AG04450 (cell line): Measurements from ENCODE around the gene CLEC2D. TPM values are rescaled to one million over a fixed set of nuclear protein-coding genes. Genes with fewer than 3 reads are reported as not detected.

Experiments used
- CTCF ChIA-PET: fragments of 300-600, 350-600 bp; formaldehyde crosslinking; extraction: SDS; loops from one replicate; lab custom pipeline; 2022; ENCODE audit warnings: antibody characterized with exemption, inconsistent platforms; lab: Charles Lee
- POLR2A ChIA-PET: fragments of 350-600 bp; formaldehyde crosslinking; extraction: SDS; loops from one replicate; lab custom pipeline; 2021; ENCODE audit warnings: antibody characterized with exemption, inconsistent platforms; lab: Yijun Ruan, JAX
- DNase-seq: peaks from one replicate; pipeline ENCODE4 v3.0.0-alpha.2; 2011; ENCODE audit warnings: low read depth, low spot score
- H3K27ac ChIP-seq: one replicate; pipeline ENCODE4 v1.5.1; 2012; ENCODE audit warnings: low read depth, low read length, control low read depth
- H3K27me3 ChIP-seq: one replicate; pipeline ENCODE4 v1.6.0; 2012; ENCODE audit warnings: low read length; ENCODE audit not compliant: control insufficient read depth, insufficient read depth
- H3K4me3 ChIP-seq: 2 replicates; pipeline ENCODE4 v1.5.1; 2011; ENCODE audit warnings: mild to moderate bottlenecking, low read depth, low read length, control low read depth
- H3K9me3 ChIP-seq: 2 replicates; pipeline ENCODE4 v1.5.1; 2012; ENCODE audit warnings: low read length; ENCODE audit not compliant: control insufficient read depth, insufficient read depth
- polyA plus RNA-seq: library from polyadenylated mRNA; depleted of rRNA; stranded (reverse); fragments of >200 nt; gene quantifications from 2 replicates; pipeline ENCODE4 v1.2.3, GENCODE V29; 2011
- TF ChIP-seq, protein P1 (sequence below): IDR thresholded peaks from 2 replicates; pipeline ENCODE4 v1.5.1; 2011; ENCODE audit warnings: low read depth, low read length, control low read depth, inconsistent platforms

CLEC2D gene
- polyA plus RNA-seq, 1 experiment = 2.3 TPM

- no peak overlapping the region for H3K4me3 ChIP-seq
- ChIA-PET POLR2A (no interaction called here), CTCF (interaction anchor here (1.4 to 2.8 kb wide), 4 partner anchors 12 to 97 kb away, joined by 4 to 25 read pairs (median 4); no protein-coding TSS in a partner anchor)
- DNase-seq = no peak
- H3K27ac ChIP-seq = no peak overlapping the region
- TF ChIP-seq, protein P1, sequence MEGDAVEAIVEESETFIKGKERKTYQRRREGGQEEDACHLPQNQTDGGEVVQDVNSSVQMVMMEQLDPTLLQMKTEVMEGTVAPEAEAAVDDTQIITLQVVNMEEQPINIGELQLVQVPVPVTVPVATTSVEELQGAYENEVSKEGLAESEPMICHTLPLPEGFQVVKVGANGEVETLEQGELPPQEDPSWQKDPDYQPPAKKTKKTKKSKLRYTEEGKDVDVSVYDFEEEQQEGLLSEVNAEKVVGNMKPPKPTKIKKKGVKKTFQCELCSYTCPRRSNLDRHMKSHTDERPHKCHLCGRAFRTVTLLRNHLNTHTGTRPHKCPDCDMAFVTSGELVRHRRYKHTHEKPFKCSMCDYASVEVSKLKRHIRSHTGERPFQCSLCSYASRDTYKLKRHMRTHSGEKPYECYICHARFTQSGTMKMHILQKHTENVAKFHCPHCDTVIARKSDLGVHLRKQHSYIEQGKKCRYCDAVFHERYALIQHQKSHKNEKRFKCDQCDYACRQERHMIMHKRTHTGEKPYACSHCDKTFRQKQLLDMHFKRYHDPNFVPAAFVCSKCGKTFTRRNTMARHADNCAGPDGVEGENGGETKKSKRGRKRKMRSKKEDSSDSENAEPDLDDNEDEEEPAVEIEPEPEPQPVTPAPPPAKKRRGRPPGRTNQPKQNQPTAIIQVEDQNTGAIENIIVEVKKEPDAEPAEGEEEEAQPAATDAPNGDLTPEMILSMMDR = no peak
- H3K27me3 ChIP-seq = no peaks in the 10 kb centered on the region
- H3K9me3 ChIP-seq = no peaks in the 10 kb centered on the region
Observed at GRCh38 chr12:9730591-9730990, 61.1 kb downstream of the CLEC2D start.

DNA sequence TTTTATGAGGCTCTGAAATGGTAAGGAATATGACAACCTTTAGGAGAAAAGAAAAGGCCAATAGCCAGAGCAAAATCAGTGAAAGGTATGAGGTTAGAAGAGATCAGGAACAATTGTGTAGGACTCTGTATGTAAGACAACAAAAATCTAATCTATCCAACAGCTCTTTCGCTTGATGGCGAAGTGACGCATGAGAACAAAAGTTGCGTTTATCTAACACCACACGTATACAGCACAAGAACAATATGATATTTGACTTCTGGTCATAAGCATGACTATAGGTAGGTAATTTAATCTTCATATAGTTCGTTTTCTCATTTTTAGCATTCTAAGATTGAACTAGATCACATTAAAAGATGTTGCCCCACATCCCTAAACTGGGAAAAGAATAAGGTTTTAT is 61.9 kb downstream of the CLEC2D start:
- no peak overlapping the region for H3K4me3 ChIP-seq
- TF ChIP-seq, protein P1 = no peak
- ChIA-PET CTCF (interaction anchor here (2.8 kb wide), 1 partner anchor 18 kb away, joined by 25 read pairs; no protein-coding TSS in a partner anchor), POLR2A (no interaction called here)
- DNase-seq = no peak
- H3K27me3 ChIP-seq = no peaks in the 10 kb centered on the region
- H3K9me3 ChIP-seq = no peaks in the 10 kb centered on the region
- H3K27ac ChIP-seq = no peak overlapping the region

DNA sequence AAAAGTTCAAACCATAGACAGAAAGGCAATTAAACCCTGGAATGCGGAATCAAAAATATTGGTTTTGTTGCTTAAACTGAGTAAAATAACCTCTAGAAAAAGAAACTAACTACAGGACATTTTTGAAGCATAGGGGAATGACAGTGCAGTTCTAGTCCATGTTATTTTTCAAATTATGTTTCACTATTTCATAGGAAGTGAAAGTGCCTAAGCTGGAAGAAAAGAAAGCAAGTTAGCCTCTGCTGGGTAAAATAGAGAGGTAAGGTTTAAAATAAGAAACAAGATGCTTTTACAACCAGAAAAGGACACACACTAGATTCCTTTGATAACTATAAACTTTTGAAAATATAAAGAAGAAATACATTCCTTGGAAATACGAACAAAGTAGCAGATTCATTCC is 62.3 kb downstream of the CLEC2D start:
- CTCF ChIA-PET = interaction anchor here (2.8 kb wide), 1 partner anchor 18 kb away, joined by 25 read pairs; no protein-coding TSS in a partner anchor
- DNase-seq = no peak
- TF ChIP-seq, protein P1 = no peak
- Histone ChIP-seq H3K4me3 (no peak overlapping the region), H3K27me3 (no peaks in the 10 kb centered on the region), H3K9me3 (no peaks in the 10 kb centered on the region), H3K27ac (no peak overlapping the region)
- POLR2A ChIA-PET = no interaction called here

DNA sequence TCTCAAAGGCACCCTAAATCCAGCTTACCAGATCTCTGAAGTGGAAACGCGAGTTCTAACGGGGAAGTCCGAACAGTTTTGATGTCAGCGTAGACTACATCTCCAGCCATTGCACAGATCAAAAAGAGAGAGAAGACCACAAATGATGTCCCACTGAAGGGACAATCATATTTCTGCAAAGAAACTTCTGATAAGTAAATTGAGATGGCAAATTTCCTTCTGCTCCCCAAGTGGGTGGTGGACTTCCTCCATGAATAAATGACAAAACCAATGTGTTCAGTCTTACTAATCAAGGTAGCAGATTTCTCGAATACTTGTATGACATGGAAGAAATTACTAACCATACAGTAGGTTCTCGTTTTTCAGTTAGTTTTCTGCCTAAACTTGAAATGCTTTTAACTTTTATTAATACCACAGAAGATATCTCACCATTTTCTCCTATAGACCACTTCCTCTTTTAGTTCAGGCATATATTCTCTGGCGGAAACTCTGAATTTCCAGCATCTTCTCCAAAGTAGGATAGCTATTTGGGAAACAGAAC is 63.5 kb downstream of the CLEC2D start, which contains the start of gene CLECL1:
CLECL1 (minus strand) TSS at position 177 of the 541 bp plus-strand sequence.
- TF ChIP-seq, protein P1 = no peak
- H3K4me3 ChIP-seq = no peak within 1 kb of the TSS
- H3K27ac ChIP-seq = no peak within 1 kb of the TSS
- no peaks in the 10 kb centered on the region for H3K9me3 ChIP-seq
- no peaks in the 10 kb centered on the region for H3K27me3 ChIP-seq
- CTCF ChIA-PET = no interaction called here
- POLR2A ChIA-PET = no interaction called here
- no peak for DNase-seq

- DNase-seq = no peak
- POLR2A ChIA-PET = no interaction called here
- TF ChIP-seq, protein P1 = no peak
- CTCF ChIA-PET = no interaction called here
- Histone ChIP-seq H3K27ac (no peak overlapping the region), H3K4me3 (no peak overlapping the region), H3K9me3 (no peaks in the 10 kb centered on the region), H3K27me3 (no peaks in the 10 kb centered on the region)
Observed at GRCh38 chr12:9735601-9736000, 66.1 kb downstream of the CLEC2D start.
